HepG2 (cell line): Measurements from ENCODE around the gene DPAGT1. TPM values are rescaled to one million over a fixed set of nuclear protein-coding genes. Genes with fewer than 3 reads are reported as not detected.
A peak's percentile ranks its signal among the peaks of the same experiment; 100 is the strongest.

Experiments used
- ATAC-seq: fragments of 200-7000 bp; cut with Tn5 transposase; 3 replicates; pipeline ENCODE4 v1.9.1; 2020; ENCODE audit warnings: mild to moderate bottlenecking, moderate library complexity
- BruUV-seq: library from RNA; stranded (reverse); fragments of 400-500 nt; replicated peaks from 2 replicates; lab custom pipeline; 2021; lab: Mats Ljungman, UMichigan
- CTCF ChIA-PET: fragments of 300-600 bp; formaldehyde crosslinking; extraction: SDS; loops from one replicate; lab custom pipeline; 2021; ENCODE audit warnings: low total read pairs, inconsistent platforms, low intra/inter-chr PET ratio; lab: Yijun Ruan, JAX
- POLR2A ChIA-PET: fragments of 350-600 bp; sonication (Branson Sonifier 250); formaldehyde crosslinking; loops from one replicate; lab custom pipeline; 2020; ENCODE audit warnings: antibody characterized with exemption, inconsistent platforms; lab: Yijun Ruan, JAX
- DNase-seq: peaks from one replicate; pipeline ENCODE4 v3.0.0-alpha.2; 2015; ENCODE audit warnings: low spot score
- FAIRE-seq: peaks from 3 replicates; lab custom pipeline; 2011; peaks lifted over from hg19 to GRCh38; lab: Jason Lieb, UNC
- H2AFZ ChIP-seq: one replicate; pipeline ENCODE4 v1.6.1; 2011; ENCODE audit warnings: low read length, inconsistent platforms
- H3K27ac ChIP-seq: fragments of 300-600 bp; 3 replicates; pipeline ENCODE4 v1.8.0; 2011; ENCODE audit warnings: mixed run types, mild to moderate bottlenecking, mixed read lengths, low read length, inconsistent platforms; ENCODE audit not compliant: insufficient read depth; ENCODE audit errors: extremely low read length
- H3K27me3 ChIP-seq, 2 experiments: fragments of 200-600 bp in 1 of 2; 2 replicates in 1 of 2; 3 replicates in 1 of 2; pipeline versions ENCODE4 v1.6.0 to v1.8.0; 2011; ENCODE audit warnings: low read length in 2 of 2, mild to moderate bottlenecking in 2 of 2, moderate library complexity in 2 of 2, inconsistent platforms in 1 of 2; ENCODE audit not compliant: insufficient read depth in 2 of 2, control insufficient read depth in 1 of 2
- H3K36me3 ChIP-seq, 2 experiments: fragments of 200-600 bp in 1 of 2; replicated peaks in 1 of 2; 2 replicates in 1 of 2; 3 replicates in 1 of 2; pipeline versions ENCODE4 v1.5.1 to v1.8.0; 2011; ENCODE audit warnings: low read length in 2 of 2, inconsistent platforms in 1 of 2; ENCODE audit not compliant: insufficient read depth in 2 of 2, control insufficient read depth in 1 of 2
- H3K4me1 ChIP-seq: 2 replicates; pipeline ENCODE4 v1.5.1; 2012; ENCODE audit warnings: low read length, inconsistent platforms; ENCODE audit not compliant: insufficient read depth
- H3K4me2 ChIP-seq: 2 replicates; pipeline ENCODE4 v1.6.0; 2011; ENCODE audit warnings: low read depth, low read length, inconsistent platforms
- H3K4me3 ChIP-seq, 3 experiments: fragments of 200-600 bp in 1 of 3; sonication (generic), shearing (Covaris generic) in 1 of 3; replicated peaks in 1 of 3; 2 replicates each; pipeline ENCODE4 v1.5.1; 2011 to 2016; ENCODE audit warnings: low read length in 3 of 3, inconsistent platforms in 2 of 3, low read depth in 2 of 3, mild to moderate bottlenecking in 2 of 3, control low read depth in 1 of 3, mixed read lengths in 1 of 3; ENCODE audit not compliant: insufficient read depth in 1 of 3
- H3K79me2 ChIP-seq: one replicate; pipeline ENCODE4 v1.6.1; 2011; ENCODE audit warnings: low read length, inconsistent platforms; ENCODE audit not compliant: insufficient read depth
- H3K9ac ChIP-seq: 2 replicates; pipeline ENCODE4 v1.6.0; 2011; ENCODE audit warnings: mild to moderate bottlenecking, low read depth, low read length, inconsistent platforms; ENCODE audit not compliant: insufficient read depth
- H3K9me3 ChIP-seq: 2 replicates; pipeline ENCODE4 v1.5.1; 2012; ENCODE audit warnings: mild to moderate bottlenecking, low read length
- H4K20me1 ChIP-seq: 2 replicates; pipeline ENCODE4 v1.6.0; 2011; ENCODE audit warnings: inconsistent platforms, mild to moderate bottlenecking, low read length, moderate library complexity; ENCODE audit not compliant: insufficient read depth
- CREM ChIP-seq, 2 experiments: sonication (generic) in 1 of 2; formaldehyde crosslinking in 1 of 2; IDR thresholded peaks; 2 replicates each; pipeline versions ENCODE4 v1.4.0 to v1.6.1; 2016 to 2020; ENCODE audit warnings: antibody characterized with exemption in 1 of 2, mild to moderate bottlenecking in 1 of 2, missing genetic modification reagents in 1 of 2
- ELK4 ChIP-seq: sonication (generic); formaldehyde crosslinking; IDR thresholded peaks from 2 replicates; pipeline ENCODE4 v1.9.0; 2021; ENCODE audit warnings: missing genetic modification reagents, borderline replicate concordance
- HNF4G ChIP-seq, 2 experiments: sonication (generic) in 1 of 2; formaldehyde crosslinking in 1 of 2; IDR thresholded peaks; 2 replicates each; pipeline versions ENCODE4 v1.4.0 to v1.6.1; 2011 to 2020; ENCODE audit warnings: borderline replicate concordance in 2 of 2, low read depth in 2 of 2, mild to moderate bottlenecking in 2 of 2, low read length in 1 of 2, missing genetic modification reagents in 1 of 2, moderate library complexity in 1 of 2
- HNRNPL ChIP-seq: fragments of 200-400 bp; formaldehyde crosslinking; IDR thresholded peaks from 2 replicates; pipeline ENCODE4 v1.6.1; 2017; ENCODE audit warnings: mild to moderate bottlenecking, low read depth, low read length
- HOXA5 ChIP-seq: sonication (generic); formaldehyde crosslinking; IDR thresholded peaks from 2 replicates; pipeline ENCODE4 v1.4.0; 2020; ENCODE audit warnings: missing genetic modification reagents
- MNT ChIP-seq: fragments of 450-650 bp; IDR thresholded peaks from 2 replicates; pipeline ENCODE4 v1.6.1; 2016
- NFE2 ChIP-seq: sonication (generic); formaldehyde crosslinking; IDR thresholded peaks from 2 replicates; pipeline ENCODE4 v1.4.0; 2020; ENCODE audit warnings: missing genetic modification reagents
- NR2F1 ChIP-seq, 2 experiments: fragments of 450-650 bp in 1 of 2; formaldehyde crosslinking in 1 of 2; IDR thresholded peaks; 2 replicates each; pipeline versions ENCODE4 v1.5.0 to v1.6.1; 2016 to 2020; ENCODE audit warnings: mild to moderate bottlenecking in 1 of 2, missing compliant biosample characterization in 1 of 2, missing genetic modification reagents in 1 of 2, moderate library complexity in 1 of 2
- PAF1 ChIP-seq: IDR thresholded peaks from 2 replicates; pipeline ENCODE4 v1.6.1; 2016; ENCODE audit warnings: missing genetic modification reagents, missing compliant biosample characterization
- SATB2 ChIP-seq: sonication (generic); formaldehyde crosslinking; IDR thresholded peaks from 2 replicates; pipeline ENCODE4 v1.5.0; 2020; ENCODE audit warnings: missing genetic modification reagents
- SIX4 ChIP-seq: sonication (generic); formaldehyde crosslinking; IDR thresholded peaks from 2 replicates; pipeline ENCODE4 v1.4.0; 2020; ENCODE audit warnings: missing genetic modification reagents
- SMAD3 ChIP-seq: sonication (generic); formaldehyde crosslinking; IDR thresholded peaks from 2 replicates; pipeline ENCODE4 v1.4.0; 2020; ENCODE audit warnings: missing genetic modification reagents
- SOX5 ChIP-seq: IDR thresholded peaks from 2 replicates; pipeline ENCODE4 v1.6.1; 2016; ENCODE audit warnings: borderline replicate concordance
- SP140L ChIP-seq: sonication (generic); formaldehyde crosslinking; IDR thresholded peaks from 2 replicates; pipeline ENCODE4 v1.4.0; 2020; ENCODE audit warnings: missing genetic modification reagents, borderline replicate concordance
- ZBTB7B ChIP-seq: sonication (generic); formaldehyde crosslinking; IDR thresholded peaks from 2 replicates; pipeline ENCODE4 v1.4.0; 2020; ENCODE audit warnings: missing genetic modification reagents
- ZNF670 ChIP-seq: sonication (generic); formaldehyde crosslinking; IDR thresholded peaks from 2 replicates; pipeline ENCODE4 v1.8.0; 2022; ENCODE audit warnings: mild to moderate bottlenecking, missing genetic modification reagents, borderline replicate concordance
- ZNF891 ChIP-seq: sonication (generic); formaldehyde crosslinking; IDR thresholded peaks from 2 replicates; pipeline ENCODE4 v1.5.0; 2020; ENCODE audit warnings: mild to moderate bottlenecking, missing genetic modification reagents
- WGBS: methylation state at CpG from one replicate; pipeline ENCODE4 v1.1.6; 2017; ENCODE audit warnings: low lambda C conversion rate; 5-methylcytosine and 5-hydroxymethylcytosine counted together
- in situ Hi-C: cut with HindIII; loops from 2 replicates; pipeline ENCODE4 v1.10.0; 2017; ENCODE audit warnings: low pct_unique_long_range_greater_than_20kb; ENCODE audit not compliant: extremely low pct_ligation_motif_present
- intact Hi-C: fragments of 100-400 bp; cut with micrococcal nuclease; formaldehyde crosslinking; loops from one replicate; pipeline ENCODE4 v1.10.0; 2022; ENCODE audit not compliant: unreplicated experiment
- polyA plus RNA-seq, 8 experiments: library from polyadenylated mRNA; depleted of rRNA in 3 of 8; stranded (reverse) in 7 of 8; unstranded in 1 of 8; fragments of >200 nt; fragmentation: Illumina TruSeq in 4 of 8; extraction: Trizol in 4 of 8; gene quantifications; 2 replicates each; pipeline versions ENCODE4 v1.2.1 to v1.2.3, GENCODE V29; 2011 to 2016; ENCODE audit warnings: low read depth in 4 of 8, missing spikeins in 1 of 8, mixed read lengths in 1 of 8; ENCODE audit not compliant: insufficient read depth in 1 of 8
- total RNA-seq, 5 experiments: library from RNA; depleted of rRNA; stranded (reverse); fragments of >200 nt; fragmentation: Illumina TruSeq; extraction: Trizol; gene quantifications; 2 replicates each; pipeline ENCODE4 v1.2.3, GENCODE V29; 2016; ENCODE audit warnings: low read depth in 1 of 5
- TF ChIP-seq, protein P1 (sequence below): sonication (generic); formaldehyde crosslinking; IDR thresholded peaks from 2 replicates; pipeline ENCODE4 v1.4.0; 2020; ENCODE audit warnings: missing genetic modification reagents

The DPAGT1 gene
- total and polyA plus RNA-seq, 2 of the 13 experiments (the other 11 are each of a cell fraction or from before 2014, with no cell fraction given): 37.6 to 70.7 TPM

DNA sequence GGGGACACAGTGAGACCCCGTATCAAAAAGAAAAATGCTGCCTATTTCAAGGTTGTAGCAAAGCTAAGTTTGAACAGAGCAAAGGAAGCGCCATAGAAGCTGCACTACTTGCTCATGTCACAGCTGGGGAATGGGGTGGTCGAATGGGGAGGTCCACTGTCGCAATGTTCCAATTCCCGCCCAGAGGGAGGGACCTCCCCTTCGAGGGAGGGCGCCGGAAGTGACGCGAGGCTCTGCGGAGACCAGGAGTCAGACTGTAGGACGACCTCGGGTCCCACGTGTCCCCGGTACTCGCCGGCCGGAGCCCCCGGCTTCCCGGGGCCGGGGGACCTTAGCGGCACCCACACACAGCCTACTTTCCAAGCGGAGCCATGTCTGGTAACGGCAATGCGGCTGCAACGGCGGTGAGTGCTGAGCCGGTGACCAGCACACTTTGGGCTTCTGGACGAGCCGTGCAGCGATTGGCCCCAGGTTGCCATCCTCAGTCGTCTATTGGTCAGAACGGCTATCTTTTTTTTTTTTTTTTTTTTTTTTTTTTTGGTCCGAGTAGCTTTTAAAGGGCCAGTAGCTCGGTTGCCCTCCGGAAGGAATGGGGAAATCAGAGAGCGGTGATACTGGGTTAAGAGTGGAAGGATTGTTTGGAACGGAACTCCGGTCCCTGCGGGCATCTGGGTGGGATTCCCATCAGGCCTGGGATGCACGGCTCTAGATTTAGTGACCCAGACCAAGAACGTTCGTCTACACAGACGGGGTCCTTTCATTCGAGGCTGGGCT, 16.8 kb downstream of the DPAGT1 start, which contains the start of gene HMBS:
Gene HMBS, plus strand, starts transcription at position 219 of the 774 bp plus-strand sequence. Its CDS starts 153 bp downstream, at position 372.
- peak within 1 kb of the TSS; percentile 89 for H3K4me2 ChIP-seq
- peak within 1 kb of the TSS; percentile 92 for H2AFZ ChIP-seq
- H3K27ac ChIP-seq: peak within 1 kb of the TSS; percentile 98
- peaks cover 30% of the 10 kb centered on the region for H3K4me1 ChIP-seq
- TSS peak; percentile 97 for BruUV-seq
- POLR2A ChIA-PET: interaction anchor here (0.6 to 3.8 kb wide), 42 partner anchors 8 to 464 kb away, joined by 3 to 109 read pairs (median 4); partner anchors contain the start of genes BCL9L, C2CD2L, CBL and CENATAC
- peak; percentile 89 for ATAC-seq
- H3K4me3 ChIP-seq: peak within 1 kb of the TSS; percentile 71 to 93 (median 77)
- FAIRE-seq: peak; percentile 93
- peaks cover 4 to 26% of the 10 kb centered on the region in 2 experiments for H3K36me3 ChIP-seq
- in situ Hi-C loops (no loop called here), intact Hi-C loops (no loop called here)
- H3K9me3 ChIP-seq: no peaks in the 10 kb centered on the region
- WGBS: under 1% methylated on average over 21 of the region's 45 CpGs
- no peaks in the 10 kb centered on the region for H4K20me1 ChIP-seq
- peaks cover 14% of the 10 kb centered on the region for H3K79me2 ChIP-seq
- DNase-seq: peak; percentile 92
- CTCF ChIA-PET: no interaction called here
- H3K27me3 ChIP-seq: no peaks in the 10 kb centered on the region; a peak in 1 of 5 replicates
- peak within 1 kb of the TSS; percentile 93 for H3K9ac ChIP-seq
- TF ChIP-seq HNRNPL: no peak
- TF ChIP-seq MNT: peak; percentile 62
- no peak for TF ChIP-seq ZNF891 (CRISPR knock-in tag)
- TF ChIP-seq PAF1 (CRISPR knock-in tag): no peak
- TF ChIP-seq ZBTB7B (CRISPR knock-in tag): peak; percentile 47; the same call in 1 of the 2 replicates
- no peak for TF ChIP-seq NR2F1 (CRISPR knock-in tag; IDR thresholded peaks at IDR 0.05)
- no peak for TF ChIP-seq NFE2 (CRISPR knock-in tag)
- no peak for TF ChIP-seq HOXA5
- TF ChIP-seq, protein P1, sequence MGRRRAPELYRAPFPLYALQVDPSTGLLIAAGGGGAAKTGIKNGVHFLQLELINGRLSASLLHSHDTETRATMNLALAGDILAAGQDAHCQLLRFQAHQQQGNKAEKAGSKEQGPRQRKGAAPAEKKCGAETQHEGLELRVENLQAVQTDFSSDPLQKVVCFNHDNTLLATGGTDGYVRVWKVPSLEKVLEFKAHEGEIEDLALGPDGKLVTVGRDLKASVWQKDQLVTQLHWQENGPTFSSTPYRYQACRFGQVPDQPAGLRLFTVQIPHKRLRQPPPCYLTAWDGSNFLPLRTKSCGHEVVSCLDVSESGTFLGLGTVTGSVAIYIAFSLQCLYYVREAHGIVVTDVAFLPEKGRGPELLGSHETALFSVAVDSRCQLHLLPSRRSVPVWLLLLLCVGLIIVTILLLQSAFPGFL (CRISPR knock-in tag): no peak
- TF ChIP-seq SIX4 (CRISPR knock-in tag): no peak
- no peak for TF ChIP-seq SP140L (CRISPR knock-in tag)
- TF ChIP-seq SMAD3 (CRISPR knock-in tag): peak; percentile 54
- TF ChIP-seq SATB2 (CRISPR knock-in tag): 0 out of 2 replicates have a peak, but pooled peaks have one; percentile 30
- no peak for TF ChIP-seq ELK4
- TF ChIP-seq SOX5 (CRISPR knock-in tag): peak; percentile 27; the same call in 1 of the 2 replicates
- TF ChIP-seq ZNF670 (CRISPR knock-in tag): no peak
- TF ChIP-seq CREM (IDR thresholded peaks at IDR 0.05): peak; percentile 93
- peak; percentile 51; the same call in 1 of the 2 replicates for TF ChIP-seq CREM (CRISPR knock-in tag; IDR thresholded peaks at IDR 0.05)
- no peak for TF ChIP-seq HNF4G (IDR thresholded peaks at IDR 0.05; ENCODE audit: borderline replicate concordance, low read depth, low read length)
- no peak for TF ChIP-seq HNF4G (CRISPR knock-in tag; IDR thresholded peaks at IDR 0.05; ENCODE audit: borderline replicate concordance, low read depth)
